HEK293 (cell line): ENCODE data around the gene LRRC46.
A peak's percentile ranks its signal among the peaks of the same experiment; 100 is the strongest.

Experiments
- CTCF ChIA-PET: fragments of 350-600 bp; formaldehyde crosslinking; extraction: SDS; loops from one replicate; lab custom pipeline; 2021; ENCODE audit warnings: antibody characterized with exemption; lab: Yijun Ruan, JAX
- POLR2A ChIA-PET: fragments of 300-600 bp; formaldehyde crosslinking; extraction: SDS; loops from one replicate; lab custom pipeline; 2020; ENCODE audit warnings: antibody characterized with exemption, inconsistent platforms; lab: Yijun Ruan, JAX
- H3K27ac ChIP-seq: fragments of 200-500 bp; sonication (Bioruptor generic); 2 replicates; pipeline ENCODE4 v1.5.1; 2014; ENCODE audit warnings: low read depth, low read length, control low read depth, inconsistent platforms; ENCODE audit errors: extremely low read depth
- H3K36me3 ChIP-seq, 2 experiments: fragments of 200-500 bp in 1 of 2; sonication (Bioruptor generic) in 1 of 2; 1 replicate in 1 of 2; 2 replicates in 1 of 2; pipeline ENCODE4 v1.5.1; 2014 to 2017; ENCODE audit warnings: inconsistent platforms in 2 of 2, low read length in 2 of 2; ENCODE audit not compliant: control insufficient read depth in 2 of 2, insufficient read depth in 1 of 2
- H3K4me1 ChIP-seq: fragments of 200-500 bp; sonication (Bioruptor generic); 2 replicates; pipeline ENCODE4 v1.5.1; 2014; ENCODE audit warnings: mild to moderate bottlenecking, low read length, inconsistent platforms; ENCODE audit not compliant: control insufficient read depth, insufficient read depth
- H3K4me3 ChIP-seq: 2 replicates; pipeline ENCODE4 v1.5.1; 2011; ENCODE audit warnings: low read depth, mild to moderate bottlenecking, control low read depth, low read length, moderate library complexity
- H3K9me3 ChIP-seq: fragments of 200-500 bp; sonication (Bioruptor generic); 2 replicates; pipeline ENCODE4 v1.5.1; 2014; ENCODE audit warnings: low read depth, low read length, inconsistent platforms; ENCODE audit not compliant: control insufficient read depth, insufficient read depth
- GLI4 ChIP-seq: fragments of 450-650 bp; formaldehyde crosslinking; IDR thresholded peaks from 2 replicates; pipeline ENCODE4 v1.5.1; 2016; ENCODE audit warnings: missing biosample characterization, missing genetic modification characterization
- KLF10 ChIP-seq: fragments of 450-650 bp; IDR thresholded peaks from 2 replicates; pipeline ENCODE4 v1.5.1; 2018; ENCODE audit warnings: missing biosample characterization, mild to moderate bottlenecking, missing genetic modification characterization
- KLF9 ChIP-seq: fragments of 450-650 bp; formaldehyde crosslinking; IDR thresholded peaks from 2 replicates; pipeline ENCODE4 v1.5.1; 2016; ENCODE audit warnings: missing biosample characterization, missing genetic modification characterization, low read depth
- SP7 ChIP-seq: fragments of 450-650 bp; formaldehyde crosslinking; IDR thresholded peaks from 2 replicates; pipeline ENCODE4 v1.5.1; 2016; ENCODE audit warnings: missing biosample characterization, missing genetic modification characterization
- ZBTB17 ChIP-seq: fragments of 450-650 bp; formaldehyde crosslinking; IDR thresholded peaks from 2 replicates; pipeline ENCODE4 v1.5.1; 2016; ENCODE audit warnings: missing biosample characterization, missing genetic modification characterization
- ZBTB20 ChIP-seq: fragments of 450-650 bp; formaldehyde crosslinking; IDR thresholded peaks from 2 replicates; pipeline ENCODE4 v1.5.1; 2016; ENCODE audit warnings: missing biosample characterization, missing genetic modification characterization
- ZBTB7A ChIP-seq: fragments of 450-650 bp; formaldehyde crosslinking; IDR thresholded peaks from 2 replicates; pipeline ENCODE4 v1.5.1; 2016; ENCODE audit warnings: low read depth, missing biosample characterization, missing genetic modification characterization
- ZNF114 ChIP-seq: fragments of 450-650 bp; formaldehyde crosslinking; IDR thresholded peaks from 2 replicates; pipeline ENCODE4 v1.5.0; 2017; ENCODE audit warnings: missing biosample characterization, missing genetic modification characterization
- ZNF174 ChIP-seq: fragments of 450-650 bp; formaldehyde crosslinking; IDR thresholded peaks from 2 replicates; pipeline ENCODE4 v1.5.0; 2017; ENCODE audit warnings: missing biosample characterization, mild to moderate bottlenecking, missing genetic modification characterization
- ZNF324 ChIP-seq: fragments of 450-650 bp; formaldehyde crosslinking; IDR thresholded peaks from 2 replicates; pipeline ENCODE4 v1.5.1; 2016; ENCODE audit warnings: missing biosample characterization, missing genetic modification characterization
- ZNF362 ChIP-seq: fragments of 450-650 bp; formaldehyde crosslinking; IDR thresholded peaks from 2 replicates; pipeline ENCODE4 v1.5.1; 2016; ENCODE audit warnings: missing biosample characterization, missing genetic modification characterization
- ZNF391 ChIP-seq: fragments of 450-650 bp; formaldehyde crosslinking; IDR thresholded peaks from 2 replicates; pipeline ENCODE4 v1.5.1; 2016; ENCODE audit warnings: low read depth, missing biosample characterization, missing genetic modification characterization, borderline replicate concordance
- ZNF404 ChIP-seq: fragments of 450-650 bp; formaldehyde crosslinking; IDR thresholded peaks from 2 replicates; pipeline ENCODE4 v1.5.1; 2017; ENCODE audit warnings: missing biosample characterization, missing genetic modification characterization
- ZNF423 ChIP-seq: fragments of 450-650 bp; formaldehyde crosslinking; IDR thresholded peaks from 2 replicates; pipeline ENCODE4 v1.5.1; 2016; ENCODE audit warnings: missing biosample characterization, missing genetic modification characterization
- ZNF426 ChIP-seq: fragments of 450-650 bp; formaldehyde crosslinking; IDR thresholded peaks from 2 replicates; pipeline ENCODE4 v1.5.1; 2017; ENCODE audit warnings: missing biosample characterization, missing genetic modification characterization, mild to moderate bottlenecking, inconsistent platforms, moderate library complexity
- ZNF513 ChIP-seq: fragments of 450-650 bp; IDR thresholded peaks from 2 replicates; pipeline ENCODE4 v1.5.1; 2018; ENCODE audit warnings: missing biosample characterization, missing genetic modification characterization
- ZNF514 ChIP-seq: fragments of 450-650 bp; formaldehyde crosslinking; IDR thresholded peaks from 2 replicates; pipeline ENCODE4 v1.5.1; 2016; ENCODE audit warnings: missing biosample characterization, missing genetic modification characterization
- ZNF558 ChIP-seq: fragments of 450-650 bp; formaldehyde crosslinking; IDR thresholded peaks from 2 replicates; pipeline ENCODE4 v1.5.1; 2016; ENCODE audit warnings: missing biosample characterization, missing genetic modification characterization
- ZNF600 ChIP-seq: fragments of 450-650 bp; formaldehyde crosslinking; IDR thresholded peaks from 2 replicates; pipeline ENCODE4 v1.5.1; 2016; ENCODE audit warnings: missing biosample characterization, missing genetic modification characterization
- ZNF629 ChIP-seq: fragments of 450-650 bp; formaldehyde crosslinking; IDR thresholded peaks from 2 replicates; pipeline ENCODE4 v1.5.1; 2017; ENCODE audit warnings: missing biosample characterization, missing genetic modification characterization
- ZNF639 ChIP-seq: fragments of 450-650 bp; formaldehyde crosslinking; IDR thresholded peaks from 2 replicates; pipeline ENCODE4 v1.5.1; 2016; ENCODE audit warnings: missing biosample characterization, missing genetic modification characterization
- ZNF792 ChIP-seq: fragments of 450-650 bp; formaldehyde crosslinking; IDR thresholded peaks from 2 replicates; pipeline ENCODE4 v1.5.1; 2016; ENCODE audit warnings: missing biosample characterization, missing genetic modification characterization
- ZSCAN23 ChIP-seq: fragments of 450-650 bp; formaldehyde crosslinking; IDR thresholded peaks from 2 replicates; pipeline ENCODE4 v1.5.1; 2016; ENCODE audit warnings: missing biosample characterization, missing genetic modification characterization
- TF ChIP-seq, protein P1 (sequence below): fragments of 450-650 bp; formaldehyde crosslinking; IDR thresholded peaks from 2 replicates; pipeline ENCODE4 v1.5.1; 2016; ENCODE audit warnings: missing biosample characterization, missing genetic modification characterization
- TF ChIP-seq, protein P2 (sequence below): fragments of 450-650 bp; formaldehyde crosslinking; IDR thresholded peaks from 2 replicates; pipeline ENCODE4 v1.5.1; 2017; ENCODE audit warnings: missing biosample characterization, missing genetic modification characterization

Gene LRRC46

DNA sequence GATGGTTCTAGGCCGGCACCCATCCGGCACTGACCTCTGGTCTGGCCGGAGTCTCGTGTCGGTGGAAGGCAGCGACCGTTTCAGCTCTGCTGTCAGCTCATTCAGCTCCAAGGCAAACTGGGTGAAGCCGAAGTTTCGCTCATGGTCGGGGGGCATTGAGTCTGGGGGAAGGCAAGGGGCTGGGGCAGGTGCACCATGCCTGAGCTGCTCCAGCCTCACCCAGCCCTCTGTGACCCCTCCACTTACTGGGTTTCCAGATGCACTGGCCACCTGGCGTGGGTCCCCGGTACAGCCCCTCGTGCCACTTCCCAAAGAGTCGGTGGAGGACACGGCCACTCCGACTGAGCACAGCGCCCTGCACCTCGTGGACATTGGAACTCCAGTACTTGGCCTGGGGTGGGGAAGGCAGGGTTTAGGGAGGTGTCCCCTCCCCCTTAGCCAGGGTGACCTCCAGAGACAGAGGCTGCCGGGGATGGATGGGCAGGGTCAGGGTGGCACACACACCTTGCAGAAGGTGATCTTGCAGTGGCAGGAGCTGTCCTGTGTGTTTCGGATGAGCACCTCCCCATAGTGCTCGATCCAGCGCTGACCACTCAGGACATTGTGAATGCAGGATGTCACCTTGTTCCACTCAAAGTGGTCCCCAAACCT lies 22.5 kb upstream of the LRRC46 start:
- Histone ChIP-seq H3K4me3 (no peak overlapping the region), H3K4me1 (no peaks in the 10 kb centered on the region), H3K36me3 (peaks cover 0 to 48% of the 10 kb centered on the region in 2 experiments; a peak in 1 of 3 replicates), H3K27ac (no peak overlapping the region), H3K9me3 (no peaks in the 10 kb centered on the region)
- TF ChIP-seq GLI4 (tag by site-specific recombination), result no peak
- no peak for TF ChIP-seq ZNF513
- TF ChIP-seq ZNF558 (tag by site-specific recombination), result no peak
- no peak for TF ChIP-seq ZNF174 (tag by site-specific recombination)
- no peak for TF ChIP-seq ZNF514 (tag by site-specific recombination)
- TF ChIP-seq ZBTB7A (tag by site-specific recombination), result no peak
- CTCF ChIA-PET, result interaction anchor here (1.1 kb wide), 2 partner anchors 8 to 32 kb away, joined by 4 read pairs; no protein-coding TSS in a partner anchor
- POLR2A ChIA-PET, result no interaction called here

DNA sequence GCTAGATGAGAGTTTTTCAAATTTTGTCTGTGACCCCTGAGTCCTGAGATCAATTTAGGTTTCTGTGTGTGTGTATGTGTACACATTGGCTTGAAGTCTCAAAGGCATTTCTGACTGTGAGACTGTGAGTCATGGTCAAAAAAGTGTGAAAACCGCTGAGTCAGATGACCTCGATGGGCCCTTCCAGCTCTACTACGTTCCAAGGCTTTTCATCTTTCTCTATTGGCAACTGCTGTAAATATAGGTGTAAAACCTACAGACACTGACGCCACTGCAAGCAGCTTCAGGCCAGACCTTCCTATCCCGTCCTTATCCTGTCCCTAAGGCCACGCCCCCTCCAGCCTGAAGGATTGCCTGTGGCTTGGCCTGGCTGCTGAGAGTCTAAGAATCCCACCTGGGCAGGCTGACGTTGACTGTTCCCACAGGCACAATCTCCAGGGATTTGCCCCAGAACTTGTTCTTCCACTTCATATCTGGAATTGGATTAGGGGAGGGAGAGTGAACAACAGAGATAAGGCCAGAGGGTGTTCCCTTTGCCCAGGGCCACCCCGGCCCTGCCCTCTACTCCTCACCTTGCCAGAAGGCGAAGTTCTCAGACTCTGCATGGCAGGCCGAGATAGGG lies 21.2 kb upstream of the LRRC46 start:
- CTCF ChIA-PET, result interaction anchor here (1.1 to 1.2 kb wide), 2 partner anchors 9 to 33 kb away, joined by 4 to 6 read pairs; no protein-coding TSS in a partner anchor
- POLR2A ChIA-PET, result interaction anchor here (0.5 to 3.3 kb wide), 4 partner anchors 11 to 160 kb away, joined by 3 to 15 read pairs (median 6); partner anchors contain the start of genes KPNB1, LRRC46, MRPL10 and OSBPL7
- TF ChIP-seq ZSCAN23 (tag by site-specific recombination) (no peak), ZBTB17 (tag by site-specific recombination) (peak; percentile 26; the same call in 1 of the 2 replicates), ZNF391 (tag by site-specific recombination) (no peak), ZNF792 (tag by site-specific recombination) (no peak), ZNF639 (tag by site-specific recombination) (0 out of 2 replicates have a peak, but pooled peaks have one; percentile 24), ZNF558 (tag by site-specific recombination) (no peak), KLF9 (tag by site-specific recombination) (peak; percentile 64; the same call in 1 of the 2 replicates), ZNF362 (0 out of 2 replicates have a peak, but pooled peaks have one; percentile 27), ZNF426 (tag by site-specific recombination) (no peak), ZNF629 (tag by site-specific recombination) (peak; percentile 73), ZNF404 (tag by site-specific recombination) (no peak), ZNF114 (no peak), ZNF324 (0 out of 2 replicates have a peak, but pooled peaks have one; percentile 25), ZNF600 (tag by site-specific recombination) (peak; percentile 40; the same call in 1 of the 2 replicates), KLF10 (tag by site-specific recombination) (no peak), SP7 (peak; percentile 56; the same call in 1 of the 2 replicates), ZNF423 (tag by site-specific recombination) (no peak), ZBTB20 (tag by site-specific recombination) (no peak)
- TF ChIP-seq, protein P1, sequence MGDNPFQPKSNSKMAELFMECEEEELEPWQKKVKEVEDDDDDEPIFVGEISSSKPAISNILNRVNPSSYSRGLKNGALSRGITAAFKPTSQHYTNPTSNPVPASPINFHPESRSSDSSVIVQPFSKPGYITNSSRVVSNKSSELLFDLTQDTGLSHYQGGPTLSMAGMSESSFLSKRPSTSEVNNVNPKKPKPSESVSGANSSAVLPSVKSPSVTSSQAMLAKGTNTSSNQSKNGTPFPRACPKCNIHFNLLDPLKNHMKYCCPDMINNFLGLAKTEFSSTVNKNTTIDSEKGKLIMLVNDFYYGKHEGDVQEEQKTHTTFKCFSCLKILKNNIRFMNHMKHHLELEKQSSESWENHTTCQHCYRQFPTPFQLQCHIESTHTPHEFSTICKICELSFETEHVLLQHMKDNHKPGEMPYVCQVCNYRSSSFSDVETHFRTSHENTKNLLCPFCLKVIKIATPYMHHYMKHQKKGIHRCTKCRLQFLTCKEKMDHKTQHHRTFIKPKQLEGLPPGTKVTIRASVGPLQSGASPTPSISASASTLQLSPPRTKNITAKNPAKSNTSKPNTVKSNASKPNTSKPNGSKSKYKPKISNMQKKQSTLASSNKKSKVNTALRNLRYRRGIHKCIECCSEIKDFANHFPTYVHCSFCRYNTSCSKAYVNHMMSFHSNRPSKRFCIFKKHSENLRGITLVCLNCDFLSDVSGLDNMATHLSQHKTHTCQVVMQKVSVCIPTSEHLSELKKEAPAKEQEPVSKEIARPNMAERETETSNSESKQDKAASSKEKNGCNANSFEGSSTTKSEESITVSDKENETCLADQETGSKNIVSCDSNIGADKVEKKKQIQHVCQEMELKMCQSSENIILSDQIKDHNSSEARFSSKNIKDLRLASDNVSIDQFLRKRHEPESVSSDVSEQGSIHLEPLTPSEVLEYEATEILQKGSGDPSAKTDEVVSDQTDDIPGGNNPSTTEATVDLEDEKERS (tag by site-specific recombination), result no peak
- TF ChIP-seq, protein P2, sequence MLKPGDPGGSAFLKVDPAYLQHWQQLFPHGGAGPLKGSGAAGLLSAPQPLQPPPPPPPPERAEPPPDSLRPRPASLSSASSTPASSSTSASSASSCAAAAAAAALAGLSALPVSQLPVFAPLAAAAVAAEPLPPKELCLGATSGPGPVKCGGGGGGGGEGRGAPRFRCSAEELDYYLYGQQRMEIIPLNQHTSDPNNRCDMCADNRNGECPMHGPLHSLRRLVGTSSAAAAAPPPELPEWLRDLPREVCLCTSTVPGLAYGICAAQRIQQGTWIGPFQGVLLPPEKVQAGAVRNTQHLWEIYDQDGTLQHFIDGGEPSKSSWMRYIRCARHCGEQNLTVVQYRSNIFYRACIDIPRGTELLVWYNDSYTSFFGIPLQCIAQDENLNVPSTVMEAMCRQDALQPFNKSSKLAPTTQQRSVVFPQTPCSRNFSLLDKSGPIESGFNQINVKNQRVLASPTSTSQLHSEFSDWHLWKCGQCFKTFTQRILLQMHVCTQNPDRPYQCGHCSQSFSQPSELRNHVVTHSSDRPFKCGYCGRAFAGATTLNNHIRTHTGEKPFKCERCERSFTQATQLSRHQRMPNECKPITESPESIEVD (tag by site-specific recombination), result peak; percentile 58; the same call in 1 of the 2 replicates

More for the DNA sequence above, 21.2 kb upstream of the LRRC46 start:
- peaks cover 0 to 61% of the 10 kb centered on the region in 2 experiments; a peak in 1 of 3 replicates for H3K36me3 ChIP-seq
- no peaks in the 10 kb centered on the region for H3K9me3 ChIP-seq
- no peaks in the 10 kb centered on the region for H3K4me1 ChIP-seq
- no peak overlapping the region for H3K27ac ChIP-seq
- H3K4me3 ChIP-seq, result no peak overlapping the region
